ENCODE data around the gene EPB42. TPM values are rescaled to one million over a fixed set of nuclear protein-coding genes. Genes with fewer than 3 reads are reported as not detected.
"Not testable (repeated sequence)": the region's sequence is repeated elsewhere in the genome, so short reads cannot be mapped to it uniquely, and the experiment has no call there.

EPB42 gene
- total RNA-seq, 2 experiments from 2014 or later = not detected

- CTCF ChIA-PET = interaction anchor here (1.0 to 2.6 kb wide), 3 partner anchors 8 to 21 kb away, joined by 3 to 9 read pairs (median 5); no protein-coding TSS in a partner anchor
- intact Hi-C loops (cut with micrococcal nuclease) = no loop called here
Measured at GRCh38 chr15:43183270-43183669, 37.5 kb downstream of the EPB42 start.

GRCh38 chr15:43177147-43177546 is 43.7 kb downstream of the EPB42 start:
- H3K27me3 Mint-ChIP-seq; H3K27ac Mint-ChIP-seq; POLR2A ChIA-PET; ATAC-seq; H3K4me3 Mint-ChIP-seq; DNase-seq; intact Hi-C loops (cut with micrococcal nuclease); CTCF ChIA-PET; H3K4me1 Mint-ChIP-seq (ENCODE audit: low read depth); H3K9me3 Mint-ChIP-seq: not testable (repeated sequence)
- H3K36me3 Mint-ChIP-seq (ENCODE audit: low read depth) = peaks cover 20% of the 10 kb centered on the region

More at GRCh38 chr15:43183270-43183669, 37.5 kb downstream of the EPB42 start:
- ATAC-seq = no peak
- H3K4me3 Mint-ChIP-seq = no peak overlapping the region
- H3K27ac Mint-ChIP-seq = no peak overlapping the region
- TF ChIP-seq CTCF (IDR thresholded peaks at IDR 0.05) = no peak
- H3K36me3 Mint-ChIP-seq (ENCODE audit: low read depth) = peaks cover 6% of the 10 kb centered on the region
- POLR2A ChIA-PET = interaction anchor here (1.0 to 1.4 kb wide), 3 partner anchors 12 to 49 kb away, joined by 3 to 4 read pairs (median 3); no protein-coding TSS in a partner anchor
- no peak for DNase-seq
- no peaks in the 10 kb centered on the region for H3K9me3 Mint-ChIP-seq
- H3K27me3 Mint-ChIP-seq = no peaks in the 10 kb centered on the region
- H3K4me1 Mint-ChIP-seq (ENCODE audit: low read depth) = peaks cover 21% of the 10 kb centered on the region

- H3K36me3 Mint-ChIP-seq (ENCODE audit: low read depth) = peaks cover 27% of the 10 kb centered on the region
- ATAC-seq; H3K27ac Mint-ChIP-seq; H3K27me3 Mint-ChIP-seq; intact Hi-C loops (cut with micrococcal nuclease); H3K4me3 Mint-ChIP-seq; POLR2A ChIA-PET; H3K4me1 Mint-ChIP-seq (ENCODE audit: low read depth); DNase-seq; H3K9me3 Mint-ChIP-seq: not testable (repeated sequence)
- CTCF ChIA-PET = interaction anchor here (1.4 kb wide), 1 partner anchor 109 kb away, joined by 5 read pairs; no protein-coding TSS in a partner anchor
Measured at GRCh38 chr15:43175656-43176309, 45.0 kb downstream of the EPB42 start.

GRCh38 chr15:43169888-43170287 is 50.9 kb downstream of the EPB42 start:
- POLR2A ChIA-PET = interaction anchor here (0.6 kb wide), 1 partner anchor 1000 kb away, joined by 4 read pairs; no protein-coding TSS in a partner anchor
- H3K27me3 Mint-ChIP-seq = no peaks in the 10 kb centered on the region
- ATAC-seq (no peak), DNase-seq (no peak)
- H3K36me3 Mint-ChIP-seq (ENCODE audit: low read depth) = peaks cover 34% of the 10 kb centered on the region
- peaks cover 3% of the 10 kb centered on the region for H3K4me1 Mint-ChIP-seq (ENCODE audit: low read depth)
- no peak overlapping the region for H3K27ac Mint-ChIP-seq
- CTCF ChIA-PET = interaction anchor here (0.9 kb wide), 1 partner anchor 34 kb away, joined by 3 read pairs; no protein-coding TSS in a partner anchor
- H3K9me3 Mint-ChIP-seq = no peaks in the 10 kb centered on the region
- no peak for TF ChIP-seq CTCF (IDR thresholded peaks at IDR 0.05)
- H3K4me3 Mint-ChIP-seq = no peak overlapping the region
- intact Hi-C loops (cut with micrococcal nuclease) = no loop called here

GRCh38 chr15:43168192-43169107 is 52.4 kb downstream of the EPB42 start:
- POLR2A ChIA-PET = interaction anchor here (0.9 kb wide), 1 partner anchor 46 kb away, joined by 3 read pairs; no protein-coding TSS in a partner anchor
- ATAC-seq = no peak
- CTCF ChIA-PET = no interaction called here

GRCh38 chr15:43167261-43167660 is 53.6 kb downstream of the EPB42 start:
- H3K27ac Mint-ChIP-seq; ATAC-seq; H3K27me3 Mint-ChIP-seq; H3K9me3 Mint-ChIP-seq; CTCF ChIA-PET; intact Hi-C loops (cut with micrococcal nuclease); H3K4me3 Mint-ChIP-seq; DNase-seq; POLR2A ChIA-PET; H3K4me1 Mint-ChIP-seq (ENCODE audit: low read depth): not testable (repeated sequence)
- H3K36me3 Mint-ChIP-seq (ENCODE audit: low read depth) = peaks cover 33% of the 10 kb centered on the region

More at GRCh38 chr15:43168192-43169107, 52.4 kb downstream of the EPB42 start:
- Mint-ChIP-seq H3K27ac (no peak overlapping the region), H3K27me3 (no peaks in the 10 kb centered on the region), H3K4me1 (ENCODE audit: low read depth) (peaks cover 3% of the 10 kb centered on the region), H3K4me3 (no peak overlapping the region), H3K36me3 (ENCODE audit: low read depth) (peaks cover 38% of the 10 kb centered on the region), H3K9me3 (no peaks in the 10 kb centered on the region)
- no peak for DNase-seq
- TF ChIP-seq CTCF (IDR thresholded peaks at IDR 0.05) = no peak
- intact Hi-C loops (cut with micrococcal nuclease) = no loop called here
